Effector CD8-positive, alpha-beta T cell (primary cell): ENCODE measurements around the gene FIBCD1.

ENCODE experiments used
- DNase-seq: peaks from one replicate; lab custom pipeline; 2025; lab: John Stamatoyannopoulos, UW

The FIBCD1 gene

DNA sequence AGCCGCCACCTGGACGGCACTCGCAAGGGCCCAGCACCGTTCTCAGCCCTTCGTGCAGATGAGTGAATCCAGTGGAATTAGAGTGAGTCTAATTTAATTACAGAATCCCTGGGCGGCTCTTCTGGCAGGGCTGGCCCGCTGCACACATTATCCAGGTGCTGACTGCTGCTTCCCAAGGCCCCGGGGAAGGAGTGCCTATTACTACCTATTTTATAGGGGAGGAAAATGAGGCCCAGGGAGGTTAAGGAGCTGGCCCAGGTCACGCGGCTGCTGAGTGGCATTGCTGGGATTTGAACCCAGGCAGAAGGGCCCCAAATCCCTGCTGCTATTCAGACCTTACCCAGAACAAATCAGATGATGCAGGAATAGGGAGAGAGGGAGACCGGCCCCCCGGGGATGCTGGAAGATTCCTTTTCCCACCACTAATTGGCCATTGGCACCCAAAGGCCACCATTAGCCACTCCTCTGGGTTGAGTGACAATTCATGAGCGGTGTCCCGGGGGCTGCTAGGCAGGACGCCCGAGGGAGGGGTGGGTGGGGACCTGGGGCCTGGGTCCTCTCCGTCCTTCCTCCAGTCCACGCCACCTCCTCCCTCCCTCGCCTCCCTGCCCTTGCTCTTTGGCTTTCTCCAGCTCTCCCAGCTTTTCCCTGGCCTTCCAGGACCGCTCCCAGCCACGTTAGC is 32.2 kb downstream of the FIBCD1 start:
- DNase-seq: no peak

- no peak for DNase-seq
These were observed 32.9 kb downstream of the FIBCD1 start for GRCh38 chr9:130905902-130906734.

DNA sequence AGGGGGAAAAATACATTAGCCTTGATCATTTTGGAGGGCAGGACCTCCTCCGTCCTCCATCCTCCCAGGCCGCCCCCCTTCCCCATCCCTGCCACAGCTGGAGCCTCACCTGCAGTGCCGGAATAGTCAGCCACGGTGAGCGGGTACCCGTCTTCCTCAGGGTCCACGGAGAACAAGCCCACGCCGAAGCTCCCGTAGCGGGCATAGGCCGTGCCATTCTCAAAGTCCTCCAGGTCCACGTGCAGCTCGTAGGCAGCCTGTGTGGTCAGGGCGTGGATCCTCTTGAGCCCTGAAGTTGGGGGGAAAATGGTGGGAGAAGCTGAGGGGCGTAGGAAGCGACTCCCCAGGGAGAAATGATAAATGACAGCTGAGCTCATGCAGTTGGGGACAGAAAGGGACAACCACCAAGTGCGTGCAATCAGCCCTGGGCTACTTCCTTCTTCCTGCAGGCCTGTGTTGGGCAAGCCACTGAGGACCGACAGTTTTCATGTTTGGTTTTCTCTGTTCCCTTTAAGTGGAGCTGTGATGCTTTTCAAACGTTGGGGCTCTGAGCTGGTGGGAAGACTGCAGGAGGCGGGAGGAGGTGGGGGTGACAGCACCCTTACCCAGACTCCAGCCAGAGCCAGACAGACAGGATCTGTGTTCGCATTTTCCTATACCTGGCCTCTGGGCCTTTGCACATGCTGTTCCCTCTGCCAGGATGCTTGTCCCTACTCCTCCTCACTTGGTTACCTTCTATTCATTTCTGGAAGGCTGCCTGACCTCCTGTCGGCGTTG is 33.7 kb downstream of the FIBCD1 start:
- no peak for DNase-seq

- DNase-seq: no peak
These were observed 34.7 kb downstream of the FIBCD1 start for GRCh38 chr9:130904070-130905044.

DNA sequence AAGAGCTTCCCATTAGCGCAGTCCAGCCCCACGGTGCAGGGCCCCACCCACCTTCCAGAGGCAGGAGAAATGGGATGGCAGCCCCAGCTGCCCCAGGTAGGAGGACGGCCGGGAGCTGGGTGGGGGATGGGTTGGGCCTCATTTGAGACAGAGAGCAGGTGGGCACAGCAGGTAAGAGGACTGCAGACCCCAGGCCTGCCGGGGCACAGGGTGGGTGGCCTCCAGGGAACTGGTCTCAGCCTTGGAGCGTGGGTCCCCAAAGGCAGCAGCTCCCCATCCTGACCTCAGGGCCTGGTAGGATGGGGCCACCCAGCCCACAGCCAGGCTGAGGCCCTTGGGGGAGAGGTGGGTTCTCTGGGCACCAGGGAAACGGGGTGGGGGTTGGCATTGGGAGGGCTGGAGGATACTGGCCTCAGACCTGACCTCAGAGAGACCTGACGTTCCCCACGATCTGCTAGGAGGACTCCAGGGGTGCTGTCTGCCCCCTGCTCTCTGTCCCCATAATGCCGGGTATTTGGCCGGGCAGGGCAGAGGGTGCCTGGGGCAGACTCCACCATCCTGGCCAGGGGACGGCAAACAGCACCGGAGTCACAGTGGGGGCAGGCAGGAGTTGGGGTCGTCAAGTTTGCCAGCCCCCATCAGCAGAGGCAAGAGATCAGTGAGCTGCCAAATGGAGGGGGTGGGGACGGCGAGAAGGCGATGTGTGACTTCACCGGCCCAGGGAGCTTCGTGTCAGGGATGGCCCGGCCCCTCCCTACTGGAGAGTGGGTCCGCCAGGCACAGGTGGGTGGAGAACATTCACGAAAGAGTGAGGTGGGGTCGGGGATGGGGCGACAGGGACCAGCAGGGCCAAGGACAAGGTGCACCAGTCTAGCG is 35.6 kb downstream of the FIBCD1 start:
- no peak for DNase-seq

DNA sequence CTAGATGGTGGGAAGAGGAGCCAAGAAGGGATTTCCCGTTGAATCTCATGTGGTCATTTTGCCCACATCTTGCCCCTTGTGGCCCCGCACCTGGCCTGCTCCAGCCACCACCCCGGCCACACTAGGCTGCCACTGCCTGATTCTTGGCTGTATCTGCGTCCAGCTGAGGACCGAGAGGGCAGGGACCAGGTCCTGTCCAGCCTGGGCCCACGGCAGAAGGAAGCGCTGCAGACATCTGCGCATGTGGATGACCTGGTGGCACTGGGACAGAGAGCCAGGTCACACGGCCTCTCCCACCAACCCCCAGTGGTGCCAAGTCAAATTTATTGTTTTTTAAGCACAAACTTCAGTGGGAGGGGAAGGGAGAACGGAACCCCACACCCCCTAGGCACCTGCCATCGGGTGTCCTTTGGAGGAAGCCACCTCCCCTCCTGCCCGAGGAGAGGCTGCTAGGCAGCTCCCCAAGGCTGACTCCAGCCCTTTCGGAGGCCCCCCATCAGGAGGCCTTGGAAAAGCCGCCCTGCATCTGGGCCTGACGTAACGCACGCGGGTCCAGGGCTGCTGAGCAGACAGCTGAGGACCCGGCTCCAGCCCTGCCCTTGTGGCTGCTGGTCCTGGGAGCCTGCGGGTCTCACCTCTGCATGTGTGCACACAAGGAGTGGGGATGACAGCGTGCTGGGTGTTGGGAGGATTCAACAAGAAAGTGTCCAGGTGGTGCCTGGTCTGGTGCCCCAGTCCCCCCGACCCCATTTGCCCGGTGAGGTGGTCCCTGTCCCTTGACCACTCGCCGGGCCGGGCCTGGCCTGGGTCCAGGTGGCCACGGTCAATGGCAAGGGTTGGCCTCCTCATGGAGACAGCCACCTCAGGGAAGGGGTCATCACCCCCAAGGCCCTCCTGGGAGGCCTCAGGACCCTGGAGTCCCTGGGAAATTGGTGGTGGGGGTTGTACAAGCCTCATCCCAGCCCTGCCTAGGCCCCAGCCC is 36.6 kb downstream of the FIBCD1 start:
- no peak for DNase-seq

GRCh38 chr9:130901498-130902203 is 37.4 kb downstream of the FIBCD1 start:
- DNase-seq: no peak

GRCh38 chr9:130900701-130901497 is 38.1 kb downstream of the FIBCD1 start:
- DNase-seq: no peak

DNA sequence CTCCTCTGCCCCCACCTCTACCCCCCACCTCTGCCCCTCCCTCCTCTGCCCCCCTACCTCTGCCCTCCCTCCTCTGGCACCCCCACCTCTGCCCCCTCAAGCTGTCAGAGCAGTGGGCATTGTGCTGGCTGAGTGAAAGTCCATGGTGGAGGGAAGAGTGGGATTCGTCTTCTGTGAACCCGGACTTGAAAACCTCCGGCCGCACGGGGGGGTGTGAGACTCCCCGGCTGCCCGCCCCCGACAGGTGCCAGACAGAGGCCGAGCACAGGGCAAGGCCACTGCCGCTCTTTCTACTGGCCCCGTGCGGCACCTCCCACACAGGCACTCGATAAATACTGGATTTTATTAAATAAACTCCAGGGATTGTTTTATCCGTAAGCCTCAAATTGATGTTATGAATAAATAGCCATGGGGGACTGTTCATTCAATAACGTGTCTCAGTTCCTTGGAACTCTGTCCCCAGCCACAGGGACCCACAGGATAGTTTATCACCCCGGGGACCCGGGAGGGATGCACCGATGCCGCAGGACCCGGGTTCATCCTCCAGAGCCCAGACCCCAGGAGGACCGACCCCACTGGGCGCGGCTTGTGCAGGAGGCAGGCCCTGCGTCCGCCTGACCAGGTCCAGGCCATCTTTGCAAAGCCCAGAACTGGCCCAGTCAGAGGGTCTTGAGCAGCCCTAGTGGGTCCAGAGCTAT is 39.8 kb downstream of the FIBCD1 start:
- DNase-seq: no peak

DNA sequence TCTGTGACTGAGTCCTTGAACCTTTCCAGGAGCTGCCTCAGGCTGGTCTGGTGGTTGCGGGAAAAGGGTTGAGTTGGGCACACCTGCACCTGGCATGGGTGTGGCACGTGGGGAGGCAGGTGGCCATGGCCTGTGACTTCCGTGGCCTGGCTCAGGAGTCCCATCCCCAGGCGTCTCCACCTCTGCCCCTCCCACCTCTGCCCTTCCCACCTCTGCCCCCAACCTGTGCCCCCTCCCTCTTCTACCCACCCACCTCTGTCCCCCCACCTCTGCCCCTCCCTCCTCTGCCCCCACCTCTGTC is 40.5 kb downstream of the FIBCD1 start:
- no peak for DNase-seq

DNA sequence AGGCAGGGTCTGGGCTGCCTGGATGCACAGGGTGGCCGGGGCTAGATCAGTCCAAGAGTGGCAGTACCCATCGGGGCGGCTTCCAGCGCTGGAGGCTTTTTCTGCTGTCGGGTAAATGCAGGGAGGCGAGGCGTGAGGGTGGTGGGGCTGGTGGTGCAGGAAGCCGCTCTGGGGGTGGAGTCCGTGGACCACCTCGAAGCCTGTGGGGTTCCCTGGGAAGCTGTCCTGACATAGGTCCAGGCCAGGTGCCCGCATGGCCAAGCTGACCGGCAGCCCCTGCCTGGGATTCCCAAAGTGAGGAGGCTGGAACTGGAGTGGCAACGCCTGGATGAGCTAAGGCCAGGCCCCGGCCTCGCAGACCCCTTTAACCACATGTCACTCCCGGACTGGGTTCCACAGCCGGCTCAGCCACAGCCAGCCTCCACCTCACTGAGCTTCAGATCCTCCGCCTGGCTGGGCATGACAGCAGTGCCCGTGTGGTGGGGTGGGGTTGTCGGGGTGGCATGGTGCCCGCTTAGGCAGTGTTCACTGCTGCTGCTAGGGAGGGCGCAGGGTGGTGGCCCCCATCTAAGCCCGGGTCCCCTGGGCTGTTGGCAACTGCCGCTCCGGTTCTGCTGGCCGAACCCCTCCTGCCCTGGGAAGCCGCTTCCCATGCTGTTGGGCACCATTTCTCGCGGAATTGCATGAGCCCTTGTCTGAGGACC is 41.0 kb downstream of the FIBCD1 start:
- DNase-seq: no peak

- no peak for DNase-seq
These were observed 41.8 kb downstream of the FIBCD1 start for GRCh38 chr9:130897105-130897751.

- no peak for DNase-seq
These were observed 42.6 kb downstream of the FIBCD1 start, which contains the start of gene QRFP for GRCh38 chr9:130896233-130897014. Gene QRFP, minus strand, starts transcription at chr9:130896812. Its CDS starts 2,974 bp downstream, at chr9:130893838.

GRCh38 chr9:130895481-130896232 is 43.4 kb downstream of the FIBCD1 start:
- no peak for DNase-seq
